IMR-90 (cell line): ENCODE results near the gene TSPYL4. TPM values are rescaled to one million over a fixed set of nuclear protein-coding genes. Genes with fewer than 3 reads are reported as not detected.

Experiments used
- ATAC-seq: fragments of 200-7000 bp; cut with Tn5 transposase; 2 replicates; pipeline ENCODE4 v1.9.1; 2020; ENCODE audit warnings: low read depth, mild to moderate bottlenecking, moderate library complexity
- BruUV-seq: library from RNA; stranded (reverse); fragments of 400-500 nt; replicated peaks from 2 replicates; lab custom pipeline; 2021; lab: Mats Ljungman, UMichigan
- CTCF ChIA-PET: fragments of 300-600 bp; formaldehyde crosslinking; extraction: SDS; loops from one replicate; lab custom pipeline; 2021; ENCODE audit warnings: antibody characterized with exemption; lab: Yijun Ruan, JAX
- POLR2A ChIA-PET: fragments of 300-600 bp; sonication (Branson Sonifier 250); formaldehyde crosslinking; loops from one replicate; lab custom pipeline; 2022; ENCODE audit warnings: antibody characterized with exemption; ENCODE audit not compliant: unreplicated experiment; lab: Charles Lee
- DNase-seq: peaks from one replicate; pipeline ENCODE4 v3.0.0; 2013
- H2AFZ ChIP-seq: replicated peaks from 2 replicates; pipeline ENCODE3; 2013; ENCODE audit warnings: low read length, mild to moderate bottlenecking; ENCODE audit not compliant: poor library complexity
- H2AK5ac ChIP-seq: 2 replicates; pipeline ENCODE4 v1.6.1; 2013; ENCODE audit warnings: low read depth, low read length, inconsistent platforms
- H2AK9ac ChIP-seq: replicated peaks from 2 replicates; pipeline ENCODE3; 2013; ENCODE audit warnings: mild to moderate bottlenecking, low read depth, low read length, moderate library complexity; ENCODE audit not compliant: poor library complexity
- H2BK120ac ChIP-seq: 2 replicates; pipeline ENCODE4 v1.6.1; 2013; ENCODE audit warnings: low read depth, low read length, inconsistent platforms
- H2BK15ac ChIP-seq: 3 replicates; pipeline ENCODE4 v1.6.1; 2013; ENCODE audit warnings: low read depth, low read length, inconsistent platforms
- H2BK20ac ChIP-seq: 2 replicates; pipeline ENCODE4 v1.6.1; 2013; ENCODE audit warnings: low read depth, mild to moderate bottlenecking, inconsistent platforms, low read length, moderate library complexity
- H2BK5ac ChIP-seq: 2 replicates; pipeline ENCODE4 v1.6.1; 2013; ENCODE audit warnings: mild to moderate bottlenecking, low read depth, low read length, inconsistent platforms; ENCODE audit not compliant: poor library complexity, severe bottlenecking
- H3K14ac ChIP-seq: replicated peaks from 2 replicates; pipeline ENCODE4 v1.6.1; 2013; ENCODE audit warnings: low read depth, low read length, inconsistent platforms
- H3K18ac ChIP-seq: 2 replicates; pipeline ENCODE4 v1.6.1; 2013; ENCODE audit warnings: low read depth, low read length, control low read depth
- H3K23ac ChIP-seq: 2 replicates; pipeline ENCODE4 v1.6.1; 2013; ENCODE audit warnings: low read depth, low read length, inconsistent platforms
- H3K27ac ChIP-seq: 2 replicates; pipeline ENCODE4 v1.5.1; 2013; ENCODE audit warnings: mild to moderate bottlenecking, control low read depth, low read length; ENCODE audit not compliant: insufficient read depth
- H3K27me3 ChIP-seq: 2 replicates; pipeline ENCODE4 v1.6.1; 2013; ENCODE audit warnings: low read length; ENCODE audit not compliant: control insufficient read depth, insufficient read depth
- H3K36me3 ChIP-seq: 2 replicates; pipeline ENCODE4 v1.6.1; 2013; ENCODE audit warnings: low read length, mixed read lengths; ENCODE audit not compliant: control insufficient read depth, insufficient read depth
- H3K4ac ChIP-seq: 2 replicates; pipeline ENCODE4 v1.6.1; 2013; ENCODE audit warnings: low read depth, low read length, inconsistent platforms
- H3K4me1 ChIP-seq: 2 replicates; pipeline ENCODE4 v1.6.1; 2013; ENCODE audit warnings: low read length, mixed read lengths; ENCODE audit not compliant: control insufficient read depth, insufficient read depth
- H3K4me2 ChIP-seq: 2 replicates; pipeline ENCODE4 v1.6.1; 2013; ENCODE audit warnings: low read depth, mild to moderate bottlenecking, control low read depth, low read length, moderate library complexity
- H3K4me3 ChIP-seq: 2 replicates; pipeline ENCODE4 v1.5.1; 2013; ENCODE audit warnings: low read depth, mild to moderate bottlenecking, control low read depth, low read length, moderate library complexity; ENCODE audit not compliant: insufficient read depth
- H3K56ac ChIP-seq: 2 replicates; pipeline ENCODE4 v1.6.1; 2013; ENCODE audit warnings: low read length, inconsistent platforms; ENCODE audit not compliant: insufficient read depth; ENCODE audit errors: extremely low read depth
- H3K79me1 ChIP-seq, 2 experiments: 2 replicates each; pipeline ENCODE4 v1.6.1; 2013; ENCODE audit warnings: low read length in 2 of 2, inconsistent platforms in 1 of 2, low read depth in 1 of 2
- H3K9ac ChIP-seq: 2 replicates; pipeline ENCODE4 v1.6.1; 2013; ENCODE audit warnings: low read depth, low read length, control low read depth
- H3K9me1 ChIP-seq: 2 replicates; pipeline ENCODE4 v1.6.1; 2013; ENCODE audit warnings: low read length, inconsistent platforms; ENCODE audit not compliant: insufficient read depth
- H3K9me3 ChIP-seq: 2 replicates; pipeline ENCODE4 v1.6.1; 2013; ENCODE audit warnings: low read length; ENCODE audit not compliant: control insufficient read depth, insufficient read depth
- H4K20me1 ChIP-seq: 2 replicates; pipeline ENCODE4 v1.6.1; 2013; ENCODE audit warnings: low read length, inconsistent platforms; ENCODE audit not compliant: insufficient read depth
- H4K5ac ChIP-seq: 2 replicates; pipeline ENCODE4 v1.6.1; 2013; ENCODE audit warnings: mild to moderate bottlenecking, low read depth, low read length, control low read depth
- H4K8ac ChIP-seq, 2 experiments: 2 replicates each; pipeline ENCODE4 v1.6.1; 2013; ENCODE audit warnings: low read depth in 2 of 2, low read length in 2 of 2, control low read depth in 1 of 2, inconsistent platforms in 1 of 2
- H4K91ac ChIP-seq: 2 replicates; pipeline ENCODE4 v1.6.1; 2013; ENCODE audit warnings: low read depth, low read length, inconsistent platforms; ENCODE audit not compliant: insufficient read depth
- BHLHE40 ChIP-seq: fragments of 150-350 bp; IDR thresholded peaks from 2 replicates; pipeline ENCODE4 v1.6.1; 2016; ENCODE audit warnings: mild to moderate bottlenecking, low read depth, low read length
- CEBPB ChIP-seq: IDR thresholded peaks from 2 replicates; pipeline ENCODE4 v1.6.1; 2012; ENCODE audit warnings: low read depth, low read length, improper control_type of control experiment
- CHD1 ChIP-seq: IDR thresholded peaks from 2 replicates; pipeline ENCODE4 v1.6.1; 2012; ENCODE audit warnings: low read depth, low read length, improper control_type of control experiment
- CTCF ChIP-seq: conservative IDR thresholded peaks from 2 replicates; pipeline ENCODE4 v1.5.1; 2012; ENCODE audit warnings: mild to moderate bottlenecking, low read depth, low read length, improper control_type of control experiment
- ELK1 ChIP-seq: fragments of 150-350 bp; IDR thresholded peaks from 2 replicates; pipeline ENCODE4 v1.6.1; 2016; ENCODE audit warnings: low read depth, mild to moderate bottlenecking, low read length, moderate library complexity, borderline replicate concordance
- FOS ChIP-seq: fragments of 150-350 bp; IDR thresholded peaks from 2 replicates; pipeline ENCODE4 v1.6.1; 2016; ENCODE audit warnings: low read depth, low read length
- MAFK ChIP-seq: IDR thresholded peaks from 2 replicates; pipeline ENCODE4 v1.6.1; 2012; ENCODE audit warnings: low read depth, low read length, improper control_type of control experiment
- MAZ ChIP-seq: IDR thresholded peaks from 2 replicates; pipeline ENCODE4 v1.6.1; 2012; ENCODE audit warnings: low read depth, mild to moderate bottlenecking, low read length, improper control_type of control experiment, moderate library complexity, borderline replicate concordance
- MXI1 ChIP-seq: IDR thresholded peaks from 2 replicates; pipeline ENCODE4 v1.6.1; 2012; ENCODE audit warnings: low read depth, mild to moderate bottlenecking, low read length, moderate library complexity, borderline replicate concordance
- NFE2L2 ChIP-seq: fragments of 150-350 bp; IDR thresholded peaks from 2 replicates; pipeline ENCODE4 v1.6.1; 2016; ENCODE audit warnings: low read depth, mild to moderate bottlenecking, low read length
- POLR2A ChIP-seq: IDR thresholded peaks from 2 replicates; pipeline ENCODE4 v1.6.1; 2012; ENCODE audit warnings: mild to moderate bottlenecking, low read depth, low read length
- RAD21 ChIP-seq: IDR thresholded peaks from 2 replicates; pipeline ENCODE4 v1.6.1; 2012; ENCODE audit warnings: low read length, improper control_type of control experiment
- RCOR1 ChIP-seq: IDR thresholded peaks from 2 replicates; pipeline ENCODE4 v1.6.1; 2012; ENCODE audit warnings: mild to moderate bottlenecking, low read length, improper control_type of control experiment; ENCODE audit not compliant: insufficient replicate concordance
- RFX5 ChIP-seq: IDR thresholded peaks from 2 replicates; pipeline ENCODE4 v1.8.0; 2012; ENCODE audit warnings: low read depth, mild to moderate bottlenecking, low read length, moderate library complexity
- SMC3 ChIP-seq: fragments of 150-350 bp; IDR thresholded peaks from 2 replicates; pipeline ENCODE4 v1.6.1; 2016; ENCODE audit warnings: low read depth, mild to moderate bottlenecking, antibody characterized with exemption, low read length, moderate library complexity
- USF2 ChIP-seq: fragments of 150-350 bp; IDR thresholded peaks from 2 replicates; pipeline ENCODE4 v1.6.1; 2017; ENCODE audit warnings: mild to moderate bottlenecking, antibody characterized with exemption, low read length, low read depth
- WGBS, 2 experiments: methylation state at CpG; one replicate each; pipeline versions ENCODE4 v1.1.5 to v1.1.7; 2013; ENCODE audit warnings: missing lambda C conversion rate in 2 of 2; ENCODE audit not compliant: insufficient read length in 1 of 2; ENCODE audit errors: extremely low coverage in 2 of 2; 5-methylcytosine and 5-hydroxymethylcytosine counted together
- dilution Hi-C: fragments of 300-500 bp; cut with HindIII; formaldehyde crosslinking; loops from one replicate; pipeline ENCODE4 v1.14.3; 2018; ENCODE audit warnings: low sequenced_read_pairs; ENCODE audit not compliant: unreplicated experiment
- in situ Hi-C: fragments of 300-500 bp; cut with MboI; formaldehyde crosslinking; loops from 3 replicates; pipeline ENCODE4 v1.14.3; 2019; ENCODE audit warnings: low sequenced_read_pairs, inconsistent platforms, mixed read lengths
- intact Hi-C: fragments of 100-400 bp; cut with micrococcal nuclease; formaldehyde crosslinking; loops from 2 replicates; pipeline ENCODE4 v1.10.0; 2022
- polyA plus RNA-seq, 3 experiments: library from polyadenylated mRNA; depleted of rRNA; stranded (reverse); fragments of >200 nt; gene quantifications; 2 replicates each; pipeline ENCODE4 v1.2.3, GENCODE V29; 2012; ENCODE audit warnings: low replicate concordance in 1 of 3
- total RNA-seq: library from RNA; depleted of rRNA; stranded (reverse); fragments of >200 nt; gene quantifications from 2 replicates; pipeline ENCODE4 v1.2.3, GENCODE V29; 2012

The TSPYL4 gene
- total and polyA plus RNA-seq, 2 of the 4 experiments (the other 2 are of a cell fraction): 22.0 to 29.9 TPM

- Histone ChIP-seq H4K20me1 (peaks cover 10% of the 10 kb centered on the region), H3K23ac (no peak overlapping the region), H3K4me3 (no peak overlapping the region), H4K91ac (no peak overlapping the region), H3K79me1 (peaks cover 0 to 19% of the 10 kb centered on the region in 2 experiments; a peak in 3 of 4 replicates), H2BK120ac (no peak overlapping the region), H3K18ac (no peak overlapping the region), H2BK20ac (no peak overlapping the region), H3K4me1 (peaks cover 3% of the 10 kb centered on the region), H2BK15ac (no peak overlapping the region), H3K36me3 (0 out of 2 replicates have a peak, but pooled peaks cover 2% of the 10 kb centered on the region), H2AK5ac (no peak overlapping the region), H3K9me1 (peaks cover 1% of the 10 kb centered on the region; the same call in 1 of the 2 replicates), H3K9me3 (no peaks in the 10 kb centered on the region), H2AK9ac (no peak overlapping the region), H4K8ac (no peak overlapping the region), H3K56ac (no peak overlapping the region), H3K14ac (no peak overlapping the region), H3K27me3 (no peaks in the 10 kb centered on the region), H3K4ac (no peak overlapping the region), H2BK5ac (no peak overlapping the region), H3K27ac (no peak overlapping the region), H4K5ac (no peak overlapping the region), H3K9ac (no peak overlapping the region), H3K4me2 (no peak overlapping the region), H2AFZ (no peak overlapping the region)
- ATAC-seq: no peak
- intact Hi-C loops: no loop called here
- DNase-seq: no peak
- CTCF ChIA-PET: interaction anchor here (0.8 kb wide), 1 partner anchor 229 kb away, joined by 4 read pairs; the partner anchor contains the start of gene CALHM5
- dilution Hi-C loops: no loop called here
- in situ Hi-C loops: loop anchor here (25.0 kb wide), 1 partner anchor 154 kb away; no protein-coding TSS in a partner anchor
- POLR2A ChIA-PET: no interaction called here
- no CpG with 5 or more reads among the region's 1 CpG for WGBS, 2 experiments
- TF ChIP-seq MXI1 (no peak), ELK1 (no peak), CEBPB (no peak), RFX5 (no peak), CTCF (no peak), RCOR1 (no peak), POLR2A (no peak), BHLHE40 (no peak), RAD21 (no peak), SMC3 (no peak), FOS (no peak), MAFK (no peak), MAZ (no peak), USF2 (no peak), NFE2L2 (no peak), CHD1 (no peak)
- no TSS peak for BruUV-seq
These were observed 29.3 kb upstream of the TSPYL4 start for GRCh38 chr6:116283191-116283590.
